ENCODE data around the gene CD2AP.

- no peak for TF ChIP-seq CTCF (IDR thresholded peaks at IDR 0.05)
- no peak for TF ChIP-seq POLR2A (IDR thresholded peaks at IDR 0.05)
- no peak for TF ChIP-seq POLR2AphosphoS5 (IDR thresholded peaks at IDR 0.05; ENCODE audit: insufficient read depth in 1 of 2, low read depth in 1 of 2)
Observed at GRCh38 chr6:47534063-47534462, 56.5 kb downstream of the CD2AP start.

Measured in vagina (tissue), 2 donors.